Osteocyte (in vitro differentiated cells): Measurements from ENCODE around the gene ITIH4. TPM values are rescaled to one million over a fixed set of nuclear protein-coding genes. Genes with fewer than 3 reads are reported as not detected.

ENCODE experiments used
- DNase-seq: peaks from one replicate; pipeline ENCODE4 v3.0.0; 2021; ENCODE audit warnings: mixed read lengths; ENCODE audit not compliant: unreplicated experiment; ENCODE audit errors: extremely low spot score
- H3K27ac Mint-ChIP-seq: one replicate; pipeline ENCODE4 v1.8.0; 2021; ENCODE audit warnings: mild to moderate bottlenecking, mixed read lengths; ENCODE audit not compliant: unreplicated experiment
- H3K27me3 Mint-ChIP-seq: one replicate; pipeline ENCODE4 v1.8.0; 2021; ENCODE audit warnings: mixed read lengths; ENCODE audit not compliant: unreplicated experiment
- H3K36me3 Mint-ChIP-seq: one replicate; pipeline ENCODE4 v1.8.0; 2021; ENCODE audit warnings: mixed read lengths; ENCODE audit not compliant: unreplicated experiment
- H3K4me1 Mint-ChIP-seq: one replicate; pipeline ENCODE4 v1.8.0; 2021; ENCODE audit warnings: mixed read lengths; ENCODE audit not compliant: unreplicated experiment
- H3K4me3 Mint-ChIP-seq: one replicate; pipeline ENCODE4 v1.8.0; 2021; ENCODE audit warnings: mild to moderate bottlenecking, moderate library complexity, mixed read lengths; ENCODE audit not compliant: unreplicated experiment
- H3K9me3 Mint-ChIP-seq: one replicate; pipeline ENCODE4 v1.8.0; 2021; ENCODE audit warnings: mixed read lengths; ENCODE audit not compliant: unreplicated experiment
- CTCF ChIP-seq: fragments of 200-600 bp; sonication (generic); IDR thresholded peaks from 2 replicates; pipeline ENCODE4 v1.5.0; 2021; ENCODE audit warnings: antibody characterized with exemption, mild to moderate bottlenecking, moderate library complexity
- total RNA-seq: library from RNA; stranded (reverse); gene quantifications from 2 replicates; pipeline ENCODE4 v1.2.1, GENCODE V29; 2021

ITIH4 gene
- total RNA-seq, 1 donor from 2014 or later: 7.2 TPM

GRCh38 chr3:52782412-52783210, 47.9 kb downstream of the ITIH4 start:
- peaks cover 26% of the 10 kb centered on the region for H3K27me3 Mint-ChIP-seq
- no peak overlapping the region for H3K27ac Mint-ChIP-seq

GRCh38 chr3:52781741-52782140, 48.7 kb downstream of the ITIH4 start:
- no peak overlapping the region for H3K4me3 Mint-ChIP-seq
- no peak overlapping the region for H3K27ac Mint-ChIP-seq
- no peaks in the 10 kb centered on the region for H3K36me3 Mint-ChIP-seq
- H3K4me1 Mint-ChIP-seq: no peaks in the 10 kb centered on the region
- TF ChIP-seq CTCF: no peak
- H3K27me3 Mint-ChIP-seq: peaks cover 26% of the 10 kb centered on the region
- no peaks in the 10 kb centered on the region for H3K9me3 Mint-ChIP-seq
- no peak for DNase-seq

More at GRCh38 chr3:52782412-52783210, 47.9 kb downstream of the ITIH4 start:
- Mint-ChIP-seq H3K4me1 (no peaks in the 10 kb centered on the region), H3K4me3 (no peak overlapping the region), H3K36me3 (no peaks in the 10 kb centered on the region), H3K9me3 (no peaks in the 10 kb centered on the region)
- DNase-seq: no peak
- no peak for TF ChIP-seq CTCF

- no peaks in the 10 kb centered on the region for H3K4me1 Mint-ChIP-seq
- no peak overlapping the region for H3K27ac Mint-ChIP-seq
- H3K9me3 Mint-ChIP-seq: no peaks in the 10 kb centered on the region
- no peak for TF ChIP-seq CTCF
- peaks cover 26% of the 10 kb centered on the region for H3K27me3 Mint-ChIP-seq
- H3K4me3 Mint-ChIP-seq: no peak overlapping the region
- DNase-seq: peak; percentile 60
- no peaks in the 10 kb centered on the region for H3K36me3 Mint-ChIP-seq
Observed at GRCh38 chr3:52779837-52780585, 50.5 kb downstream of the ITIH4 start.

- no peak for DNase-seq
- Mint-ChIP-seq H3K27me3 (peaks cover 26% of the 10 kb centered on the region), H3K4me3 (no peak overlapping the region), H3K27ac (no peak overlapping the region), H3K4me1 (no peaks in the 10 kb centered on the region), H3K9me3 (no peaks in the 10 kb centered on the region), H3K36me3 (no peaks in the 10 kb centered on the region)
- no peak for TF ChIP-seq CTCF
Observed at GRCh38 chr3:52779011-52779836, 51.2 kb downstream of the ITIH4 start.
